Measurements from ENCODE around the gene CD200R1L.

Gene CD200R1L

GRCh38 chr3:112818289-112818688 lies 28.4 kb downstream of the CD200R1L start:
- Histone ChIP-seq H3K27me3 (ENCODE audit: control insufficient read depth, insufficient read depth, low read length) (no peaks in the 10 kb centered on the region), H3K36me3 (ENCODE audit: control insufficient read depth, insufficient read depth, low read length) (no peaks in the 10 kb centered on the region), H3K27ac (ENCODE audit: low read depth, low read length) (no peak overlapping the region), H3K9me3 (ENCODE audit: control insufficient read depth, insufficient read depth, low read length) (no peaks in the 10 kb centered on the region), H3K9ac (ENCODE audit: low read depth, low read length) (no peak overlapping the region), H3K4me3 (ENCODE audit: low read depth, low read length) (no peak overlapping the region), H3K4me1 (ENCODE audit: control insufficient read depth, insufficient read depth, low read length) (peaks cover 7% of the 10 kb centered on the region; the same call in 1 of the 2 replicates)

DNA sequence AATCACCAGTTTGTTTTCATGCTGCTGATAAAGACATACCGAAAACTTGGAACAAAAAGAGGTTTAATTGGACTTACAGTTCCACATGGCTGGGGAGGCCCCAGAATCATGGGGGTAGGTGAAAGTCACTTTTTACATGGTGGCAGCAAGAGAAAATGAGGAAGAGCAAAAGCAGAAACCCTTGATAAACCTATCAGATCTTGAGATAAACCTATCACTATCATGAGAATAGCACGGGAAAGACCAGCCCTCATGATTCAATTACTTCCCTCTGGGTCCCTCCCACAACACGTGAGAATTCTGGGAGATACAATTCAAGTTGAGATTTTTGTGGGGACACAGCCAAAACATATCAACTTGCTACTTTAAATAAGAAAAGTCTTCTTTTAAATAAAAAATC lies 28.9 kb downstream of the CD200R1L start:
- no peak overlapping the region for H3K4me3 ChIP-seq (ENCODE audit: low read depth, low read length)
- no peak overlapping the region for H3K9ac ChIP-seq (ENCODE audit: low read depth, low read length)
- no peaks in the 10 kb centered on the region for H3K27me3 ChIP-seq (ENCODE audit: control insufficient read depth, insufficient read depth, low read length)
- peaks cover 6% of the 10 kb centered on the region; the same call in 1 of the 2 replicates for H3K4me1 ChIP-seq (ENCODE audit: control insufficient read depth, insufficient read depth, low read length)
- H3K36me3 ChIP-seq (ENCODE audit: control insufficient read depth, insufficient read depth, low read length) = no peaks in the 10 kb centered on the region
- H3K9me3 ChIP-seq (ENCODE audit: control insufficient read depth, insufficient read depth, low read length) = no peaks in the 10 kb centered on the region
- H3K27ac ChIP-seq (ENCODE audit: low read depth, low read length) = no peak overlapping the region

DNA sequence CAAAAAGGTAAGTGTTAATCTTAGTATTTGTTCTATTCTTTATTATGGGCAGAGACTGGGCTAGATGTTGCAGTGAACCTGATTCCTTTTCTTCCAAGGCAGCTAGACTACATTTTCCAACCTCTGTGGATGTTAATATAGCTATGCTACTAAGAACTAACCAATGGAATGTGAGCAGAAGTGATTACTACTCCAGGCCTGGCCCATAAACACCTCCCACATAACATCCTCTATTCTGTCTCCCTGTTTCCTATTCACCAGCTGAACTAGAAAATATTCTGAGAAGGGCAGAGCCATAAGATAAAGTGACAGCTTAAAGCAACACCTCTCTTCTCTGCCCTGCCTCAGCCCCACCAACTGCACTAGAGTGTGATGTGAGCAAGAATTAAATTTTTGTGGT lies 29.4 kb downstream of the CD200R1L start:
- Histone ChIP-seq H3K4me1 (ENCODE audit: control insufficient read depth, insufficient read depth, low read length) (peaks cover 6% of the 10 kb centered on the region; the same call in 1 of the 2 replicates), H3K27me3 (ENCODE audit: control insufficient read depth, insufficient read depth, low read length) (no peaks in the 10 kb centered on the region), H3K9ac (ENCODE audit: low read depth, low read length) (no peak overlapping the region), H3K36me3 (ENCODE audit: control insufficient read depth, insufficient read depth, low read length) (no peaks in the 10 kb centered on the region), H3K9me3 (ENCODE audit: control insufficient read depth, insufficient read depth, low read length) (no peaks in the 10 kb centered on the region), H3K4me3 (ENCODE audit: low read depth, low read length) (no peak overlapping the region), H3K27ac (ENCODE audit: low read depth, low read length) (no peak overlapping the region)

GRCh38 chr3:112815981-112816380 lies 30.7 kb downstream of the CD200R1L start:
- Histone ChIP-seq H3K27ac (ENCODE audit: low read depth, low read length) (no peak overlapping the region), H3K27me3 (ENCODE audit: control insufficient read depth, insufficient read depth, low read length) (no peaks in the 10 kb centered on the region), H3K9ac (ENCODE audit: low read depth, low read length) (no peak overlapping the region), H3K36me3 (ENCODE audit: control insufficient read depth, insufficient read depth, low read length) (no peaks in the 10 kb centered on the region), H3K9me3 (ENCODE audit: control insufficient read depth, insufficient read depth, low read length) (no peaks in the 10 kb centered on the region), H3K4me3 (ENCODE audit: low read depth, low read length) (no peak overlapping the region), H3K4me1 (ENCODE audit: control insufficient read depth, insufficient read depth, low read length) (peaks cover 6% of the 10 kb centered on the region; the same call in 1 of the 2 replicates)

- no peaks in the 10 kb centered on the region for H3K9me3 ChIP-seq (ENCODE audit: control insufficient read depth, insufficient read depth, low read length)
- H3K27me3 ChIP-seq (ENCODE audit: control insufficient read depth, insufficient read depth, low read length) = no peaks in the 10 kb centered on the region
- H3K9ac ChIP-seq (ENCODE audit: low read depth, low read length) = no peak overlapping the region
- H3K4me1 ChIP-seq (ENCODE audit: control insufficient read depth, insufficient read depth, low read length) = peaks cover 6% of the 10 kb centered on the region; the same call in 1 of the 2 replicates
- no peak overlapping the region for H3K27ac ChIP-seq (ENCODE audit: low read depth, low read length)
- no peak overlapping the region for H3K4me3 ChIP-seq (ENCODE audit: low read depth, low read length)
- H3K36me3 ChIP-seq (ENCODE audit: control insufficient read depth, insufficient read depth, low read length) = no peaks in the 10 kb centered on the region
Measured at GRCh38 chr3:112814266-112814665, 32.4 kb downstream of the CD200R1L start.

DNA sequence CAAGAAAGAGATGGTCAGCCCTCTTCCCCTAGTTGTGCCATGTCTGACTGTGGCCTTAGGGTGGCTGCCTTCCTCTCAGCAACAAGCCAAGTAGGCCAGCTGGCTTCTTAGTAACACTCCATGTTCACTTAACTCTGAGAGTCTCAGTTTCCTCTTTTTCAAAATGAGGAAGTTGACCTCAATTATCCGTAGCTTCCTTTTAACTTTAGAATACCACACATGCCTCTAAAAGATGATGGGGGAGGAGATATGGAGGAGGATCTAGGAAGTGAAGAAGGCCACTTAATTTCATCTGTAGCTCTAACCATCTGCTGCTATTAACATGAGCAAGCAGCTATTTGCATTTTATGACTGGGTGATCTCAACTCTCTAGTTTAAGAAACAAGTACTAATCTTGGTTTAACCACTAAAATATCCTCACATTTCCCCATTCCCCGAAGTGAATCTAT lies 32.9 kb downstream of the CD200R1L start:
- Histone ChIP-seq H3K4me1 (ENCODE audit: control insufficient read depth, insufficient read depth, low read length) (peaks cover 6% of the 10 kb centered on the region; the same call in 1 of the 2 replicates), H3K27ac (ENCODE audit: low read depth, low read length) (no peak overlapping the region), H3K36me3 (ENCODE audit: control insufficient read depth, insufficient read depth, low read length) (no peaks in the 10 kb centered on the region), H3K9ac (ENCODE audit: low read depth, low read length) (no peak overlapping the region), H3K9me3 (ENCODE audit: control insufficient read depth, insufficient read depth, low read length) (no peaks in the 10 kb centered on the region), H3K27me3 (ENCODE audit: control insufficient read depth, insufficient read depth, low read length) (no peaks in the 10 kb centered on the region), H3K4me3 (ENCODE audit: low read depth, low read length) (no peak overlapping the region)

DNA sequence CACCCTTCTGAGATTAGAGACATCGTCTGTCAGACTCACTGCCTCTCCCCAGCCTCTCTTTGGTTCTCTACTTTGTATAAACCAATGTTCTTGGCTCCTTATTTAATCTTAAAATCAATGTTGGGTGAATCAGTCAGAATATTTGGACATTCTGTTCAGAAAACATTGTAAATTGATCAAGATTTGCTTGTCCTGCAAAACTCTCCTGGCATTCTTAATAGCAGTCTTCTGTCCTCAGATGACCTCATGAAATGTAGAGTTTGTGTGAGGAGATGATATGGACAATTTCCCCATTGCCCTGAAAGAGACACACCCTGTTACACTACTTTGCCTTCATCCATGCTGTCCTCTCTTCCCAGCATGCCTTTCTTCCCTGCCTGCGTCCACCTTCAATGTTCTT lies 33.6 kb downstream of the CD200R1L start:
- no peaks in the 10 kb centered on the region for H3K9me3 ChIP-seq (ENCODE audit: control insufficient read depth, insufficient read depth, low read length)
- H3K4me1 ChIP-seq (ENCODE audit: control insufficient read depth, insufficient read depth, low read length) = peaks cover 6% of the 10 kb centered on the region; the same call in 1 of the 2 replicates
- H3K27me3 ChIP-seq (ENCODE audit: control insufficient read depth, insufficient read depth, low read length) = no peaks in the 10 kb centered on the region
- H3K4me3 ChIP-seq (ENCODE audit: low read depth, low read length) = no peak overlapping the region
- no peaks in the 10 kb centered on the region for H3K36me3 ChIP-seq (ENCODE audit: control insufficient read depth, insufficient read depth, low read length)
- no peak overlapping the region for H3K9ac ChIP-seq (ENCODE audit: low read depth, low read length)
- H3K27ac ChIP-seq (ENCODE audit: low read depth, low read length) = no peak overlapping the region

DNA sequence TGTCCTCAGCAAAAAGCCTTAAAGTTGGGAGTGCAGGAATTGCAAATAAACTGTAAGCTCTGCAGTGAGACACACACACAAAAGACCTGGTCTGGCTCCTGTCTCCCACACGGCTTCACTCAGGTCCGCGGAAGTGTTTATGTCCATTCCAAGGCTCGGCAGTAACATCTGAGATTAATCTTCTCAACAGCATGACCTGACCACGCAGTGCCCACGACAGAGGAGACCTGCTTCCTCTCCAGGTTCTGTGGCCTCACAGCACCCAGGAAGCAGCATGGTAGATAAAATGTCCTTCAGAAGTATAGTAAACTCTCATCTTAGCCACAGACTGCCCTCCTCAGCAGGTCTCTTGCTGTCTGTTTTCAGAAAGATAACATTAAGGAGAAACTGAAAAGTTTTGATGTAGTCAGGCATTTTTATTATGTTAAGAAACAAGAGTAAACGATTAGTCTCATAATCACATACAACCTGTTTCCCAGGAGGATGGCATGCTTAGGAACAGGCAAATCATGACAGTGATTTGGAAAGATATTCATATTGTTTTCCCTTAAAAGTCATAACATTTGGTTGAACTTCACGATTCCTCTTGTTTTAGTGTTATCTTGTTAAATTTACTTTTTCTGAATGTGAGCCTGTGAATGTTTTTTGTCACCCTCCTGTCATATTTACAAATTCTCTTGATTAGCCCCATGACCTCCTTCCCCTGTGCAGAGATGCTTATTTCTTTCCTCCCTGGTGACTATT lies 34.6 kb downstream of the CD200R1L start:
- no peaks in the 10 kb centered on the region for H3K36me3 ChIP-seq (ENCODE audit: control insufficient read depth, insufficient read depth, low read length)
- no peaks in the 10 kb centered on the region for H3K9me3 ChIP-seq (ENCODE audit: control insufficient read depth, insufficient read depth, low read length)
- H3K27me3 ChIP-seq (ENCODE audit: control insufficient read depth, insufficient read depth, low read length) = no peaks in the 10 kb centered on the region
- no peak overlapping the region for H3K27ac ChIP-seq (ENCODE audit: low read depth, low read length)
- no peak overlapping the region for H3K4me3 ChIP-seq (ENCODE audit: low read depth, low read length)
- H3K4me1 ChIP-seq (ENCODE audit: control insufficient read depth, insufficient read depth, low read length) = peaks cover 6% of the 10 kb centered on the region; the same call in 1 of the 2 replicates
- H3K9ac ChIP-seq (ENCODE audit: low read depth, low read length) = no peak overlapping the region

GRCh38 chr3:112811131-112811884 lies 35.4 kb downstream of the CD200R1L start:
- Histone ChIP-seq H3K36me3 (ENCODE audit: control insufficient read depth, insufficient read depth, low read length) (no peaks in the 10 kb centered on the region), H3K9me3 (ENCODE audit: control insufficient read depth, insufficient read depth, low read length) (no peaks in the 10 kb centered on the region), H3K9ac (ENCODE audit: low read depth, low read length) (no peak overlapping the region), H3K27ac (ENCODE audit: low read depth, low read length) (no peak overlapping the region), H3K27me3 (ENCODE audit: control insufficient read depth, insufficient read depth, low read length) (no peaks in the 10 kb centered on the region), H3K4me3 (ENCODE audit: low read depth, low read length) (no peak overlapping the region), H3K4me1 (ENCODE audit: control insufficient read depth, insufficient read depth, low read length) (peaks cover 6% of the 10 kb centered on the region; the same call in 1 of the 2 replicates)

GRCh38 chr3:112810561-112810960 lies 36.1 kb downstream of the CD200R1L start:
- no peaks in the 10 kb centered on the region for H3K9me3 ChIP-seq (ENCODE audit: control insufficient read depth, insufficient read depth, low read length)
- no peak overlapping the region for H3K4me3 ChIP-seq (ENCODE audit: low read depth, low read length)
- no peaks in the 10 kb centered on the region for H3K36me3 ChIP-seq (ENCODE audit: control insufficient read depth, insufficient read depth, low read length)
- no peak overlapping the region for H3K9ac ChIP-seq (ENCODE audit: low read depth, low read length)
- peaks cover 6% of the 10 kb centered on the region; the same call in 1 of the 2 replicates for H3K4me1 ChIP-seq (ENCODE audit: control insufficient read depth, insufficient read depth, low read length)
- H3K27ac ChIP-seq (ENCODE audit: low read depth, low read length) = no peak overlapping the region
- no peaks in the 10 kb centered on the region for H3K27me3 ChIP-seq (ENCODE audit: control insufficient read depth, insufficient read depth, low read length)

DNA sequence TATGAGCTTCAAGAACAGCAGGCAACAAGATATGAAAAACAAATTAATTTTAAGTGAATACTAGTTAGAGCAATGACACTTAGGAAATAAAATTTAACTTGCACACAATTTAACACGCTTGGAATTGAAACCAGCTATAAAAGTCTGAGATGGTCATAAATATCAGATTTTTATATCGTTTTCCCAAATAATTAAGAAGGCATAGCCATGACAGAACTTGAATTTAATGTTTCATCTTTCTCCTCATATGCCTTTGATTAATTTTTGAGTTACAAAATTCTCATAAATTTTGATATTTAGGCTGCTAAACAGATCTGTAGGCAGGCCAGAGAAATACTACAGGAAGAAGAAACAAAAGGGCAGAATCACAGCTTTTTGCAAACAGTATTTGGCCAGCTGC lies 38.5 kb downstream of the CD200R1L start:
- Histone ChIP-seq H3K4me3 (ENCODE audit: low read depth, low read length) (no peak overlapping the region), H3K36me3 (ENCODE audit: control insufficient read depth, insufficient read depth, low read length) (no peaks in the 10 kb centered on the region), H3K9ac (ENCODE audit: low read depth, low read length) (no peak overlapping the region), H3K4me1 (ENCODE audit: control insufficient read depth, insufficient read depth, low read length) (no peaks in the 10 kb centered on the region), H3K9me3 (ENCODE audit: control insufficient read depth, insufficient read depth, low read length) (no peaks in the 10 kb centered on the region), H3K27me3 (ENCODE audit: control insufficient read depth, insufficient read depth, low read length) (no peaks in the 10 kb centered on the region), H3K27ac (ENCODE audit: low read depth, low read length) (no peak overlapping the region)

Data from HUES48 (cell line).